GM12864 (cell line): Measurements from ENCODE around the gene LLGL1.

Experiments
- DNase-seq: peaks from one replicate; pipeline ENCODE4 v3.0.0-alpha.2; 2011; ENCODE audit warnings: low read depth
- H3K4me3 ChIP-seq: 2 replicates; pipeline ENCODE4 v1.5.1; 2011; ENCODE audit warnings: mild to moderate bottlenecking, low read depth, low read length, control low read depth
- CTCF ChIP-seq: IDR thresholded peaks from 2 replicates; pipeline ENCODE4 v1.5.1; 2011; ENCODE audit warnings: low read depth, mild to moderate bottlenecking, moderate library complexity, low read length, control low read depth, inconsistent platforms; ENCODE audit errors: missing control alignments

Gene LLGL1

GRCh38 chr17:18182110-18182977, 43.1 kb upstream of the LLGL1 start:
- H3K4me3 ChIP-seq = peak overlapping the region; percentile 74
- DNase-seq = no peak
- TF ChIP-seq CTCF = peak; percentile 6

GRCh38 chr17:18182978-18183333, 42.5 kb upstream of the LLGL1 start:
- no peak for TF ChIP-seq CTCF
- DNase-seq = no peak
- H3K4me3 ChIP-seq = peak overlapping the region; percentile 74

- H3K4me3 ChIP-seq = peak within 1 kb of the TSS; percentile 74
- DNase-seq = peak; percentile 100
- TF ChIP-seq CTCF = peak; percentile 40
These were observed 41.9 kb upstream of the LLGL1 start, which contains the start of gene ALKBH5 for GRCh38 chr17:18183334-18184142. ALKBH5 (plus strand) TSS chr17:18183828; CDS start chr17:18184244, 416 bp downstream.

- TF ChIP-seq CTCF = no peak
- no peak for DNase-seq
- peak overlapping the region; percentile 74 for H3K4me3 ChIP-seq
These were observed 41.0 kb upstream of the LLGL1 start for GRCh38 chr17:18184143-18185031.

GRCh38 chr17:18185391-18185790, 40.0 kb upstream of the LLGL1 start:
- H3K4me3 ChIP-seq = peak overlapping the region; percentile 74
- TF ChIP-seq CTCF = no peak
- no peak for DNase-seq

GRCh38 chr17:18185832-18186626, 39.4 kb upstream of the LLGL1 start:
- peak overlapping the region; percentile 74 for H3K4me3 ChIP-seq
- no peak for DNase-seq
- TF ChIP-seq CTCF = no peak
